Measurements from ENCODE around the gene PEAK1.

- TF ChIP-seq BRF2 (IDR thresholded peaks at IDR 0.05; ENCODE audit: borderline replicate concordance, insufficient read depth, insufficient read length) (no peak), PRPF4 (IDR thresholded peaks at IDR 0.05; ENCODE audit: insufficient read depth, low read depth, low read length, poor library complexity, severe bottlenecking) (no peak)
- TF ChIP-seq, protein P1, sequence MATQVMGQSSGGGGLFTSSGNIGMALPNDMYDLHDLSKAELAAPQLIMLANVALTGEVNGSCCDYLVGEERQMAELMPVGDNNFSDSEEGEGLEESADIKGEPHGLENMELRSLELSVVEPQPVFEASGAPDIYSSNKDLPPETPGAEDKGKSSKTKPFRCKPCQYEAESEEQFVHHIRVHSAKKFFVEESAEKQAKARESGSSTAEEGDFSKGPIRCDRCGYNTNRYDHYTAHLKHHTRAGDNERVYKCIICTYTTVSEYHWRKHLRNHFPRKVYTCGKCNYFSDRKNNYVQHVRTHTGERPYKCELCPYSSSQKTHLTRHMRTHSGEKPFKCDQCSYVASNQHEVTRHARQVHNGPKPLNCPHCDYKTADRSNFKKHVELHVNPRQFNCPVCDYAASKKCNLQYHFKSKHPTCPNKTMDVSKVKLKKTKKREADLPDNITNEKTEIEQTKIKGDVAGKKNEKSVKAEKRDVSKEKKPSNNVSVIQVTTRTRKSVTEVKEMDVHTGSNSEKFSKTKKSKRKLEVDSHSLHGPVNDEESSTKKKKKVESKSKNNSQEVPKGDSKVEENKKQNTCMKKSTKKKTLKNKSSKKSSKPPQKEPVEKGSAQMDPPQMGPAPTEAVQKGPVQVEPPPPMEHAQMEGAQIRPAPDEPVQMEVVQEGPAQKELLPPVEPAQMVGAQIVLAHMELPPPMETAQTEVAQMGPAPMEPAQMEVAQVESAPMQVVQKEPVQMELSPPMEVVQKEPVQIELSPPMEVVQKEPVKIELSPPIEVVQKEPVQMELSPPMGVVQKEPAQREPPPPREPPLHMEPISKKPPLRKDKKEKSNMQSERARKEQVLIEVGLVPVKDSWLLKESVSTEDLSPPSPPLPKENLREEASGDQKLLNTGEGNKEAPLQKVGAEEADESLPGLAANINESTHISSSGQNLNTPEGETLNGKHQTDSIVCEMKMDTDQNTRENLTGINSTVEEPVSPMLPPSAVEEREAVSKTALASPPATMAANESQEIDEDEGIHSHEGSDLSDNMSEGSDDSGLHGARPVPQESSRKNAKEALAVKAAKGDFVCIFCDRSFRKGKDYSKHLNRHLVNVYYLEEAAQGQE (IDR thresholded peaks at IDR 0.05; ENCODE audit: borderline replicate concordance) = no peak
- TF ChIP-seq, protein P1 (CRISPR knock-in tag; IDR thresholded peaks at IDR 0.05; ENCODE audit: low read depth) = no peak
These were observed 321.3 kb downstream of the PEAK1 start for GRCh38 chr15:77098572-77098971.

Data from K562 (cell line).